Measurements from ENCODE around the gene GNG3. TPM values are rescaled to one million over a fixed set of nuclear protein-coding genes. Genes with fewer than 3 reads are reported as not detected.

Gene GNG3
- total RNA-seq, 1 experiment from 2014 or later: not detected

DNA sequence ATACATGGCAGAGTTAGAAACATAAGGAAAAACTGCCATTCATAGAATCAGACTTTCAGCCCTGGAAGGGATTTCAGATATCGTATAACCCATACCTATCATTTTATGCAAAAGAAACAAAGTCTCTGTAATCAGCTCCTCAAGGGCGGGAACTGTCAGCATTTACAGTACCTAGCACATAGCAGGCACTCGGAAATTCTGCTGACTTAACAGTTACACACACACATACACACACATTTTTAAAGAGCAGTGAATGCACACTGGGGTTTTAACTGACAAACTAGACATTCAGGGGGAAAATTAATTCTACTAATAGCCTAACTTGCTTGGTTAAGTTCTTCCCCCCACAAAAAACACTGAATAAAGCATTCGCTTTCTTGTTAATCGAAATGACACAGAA, 8.7 kb downstream of the GNG3 start:
- no peak for ATAC-seq
- DNase-seq: no peak
- ChIA-PET POLR2A (ENCODE audit: unreplicated experiment) (no interaction called here), CTCF (interaction anchor here (0.6 kb wide), 1 partner anchor 11 kb away, joined by 4 read pairs; no protein-coding TSS in a partner anchor)
- H3F3A ChIP-seq (ENCODE audit: low read length, unreplicated experiment): no peaks in the 10 kb centered on the region
- H3K9me3 ChIP-seq (ENCODE audit: low read length): no peaks in the 10 kb centered on the region
- peaks cover 85% of the 10 kb centered on the region for H3K36me3 ChIP-seq (ENCODE audit: low read depth, low read length)
- intact Hi-C loops (cut with micrococcal nuclease): no loop called here
- no peak for TF ChIP-seq CTCF (conservative IDR thresholded peaks at IDR 0.05; ENCODE audit: low read depth, low read length)
- no peak for TF ChIP-seq EZH2phosphoT487 (IDR thresholded peaks at IDR 0.05; ENCODE audit: borderline replicate concordance, low read length)
- no peak for TF ChIP-seq EZH2 (IDR thresholded peaks at IDR 0.05; ENCODE audit: low read length, unreplicated experiment)
- H3K27ac ChIP-seq (ENCODE audit: low read length): no peak overlapping the region
- no TSS peak for BruUV-seq (replicated peaks)
- H3K4me3 ChIP-seq (ENCODE audit: low read length): no peak overlapping the region
- no peak overlapping the region for H3K9ac ChIP-seq (ENCODE audit: low read length)
- peaks cover 39% of the 10 kb centered on the region for H3K79me2 ChIP-seq (ENCODE audit: low read length)
- no peaks in the 10 kb centered on the region for H4K20me1 ChIP-seq (ENCODE audit: low read length)
- H3K27me3 ChIP-seq (ENCODE audit: low read length): no peaks in the 10 kb centered on the region
- no peak overlapping the region for H2AFZ ChIP-seq (ENCODE audit: low read length)
- H3K4me2 ChIP-seq (ENCODE audit: low read length): no peak overlapping the region
- H3K9me2 ChIP-seq (replicated peaks; ENCODE audit: low read length): no peaks in the 10 kb centered on the region
- no peaks in the 10 kb centered on the region for H3K4me1 ChIP-seq (ENCODE audit: insufficient read depth, low read length)

GRCh38 chr11:62716816-62717215, 9.3 kb downstream of the GNG3 start:
- Histone ChIP-seq H3K9me3 (ENCODE audit: low read length) (no peaks in the 10 kb centered on the region), H3K9ac (ENCODE audit: low read length) (no peak overlapping the region), H3F3A (ENCODE audit: low read length, unreplicated experiment) (no peaks in the 10 kb centered on the region), H3K79me2 (ENCODE audit: low read length) (peaks cover 45% of the 10 kb centered on the region), H3K36me3 (ENCODE audit: low read depth, low read length) (peaks cover 86% of the 10 kb centered on the region), H3K4me1 (ENCODE audit: insufficient read depth, low read length) (no peaks in the 10 kb centered on the region), H3K9me2 (replicated peaks; ENCODE audit: low read length) (no peaks in the 10 kb centered on the region), H4K20me1 (ENCODE audit: low read length) (0 out of 2 replicates have a peak, but pooled peaks cover 3% of the 10 kb centered on the region), H3K27ac (ENCODE audit: low read length) (no peak overlapping the region), H3K4me2 (ENCODE audit: low read length) (no peak overlapping the region), H3K27me3 (ENCODE audit: low read length) (no peaks in the 10 kb centered on the region), H3K4me3 (ENCODE audit: low read length) (no peak overlapping the region), H2AFZ (ENCODE audit: low read length) (no peak overlapping the region)
- BruUV-seq (replicated peaks): no TSS peak
- CTCF ChIA-PET: interaction anchor here (0.5 to 0.6 kb wide), 2 partner anchors 11 to 22 kb away, joined by 4 read pairs; no protein-coding TSS in a partner anchor
- intact Hi-C loops (cut with micrococcal nuclease): no loop called here
- TF ChIP-seq CTCF (conservative IDR thresholded peaks at IDR 0.05; ENCODE audit: low read depth, low read length) (no peak), EZH2 (IDR thresholded peaks at IDR 0.05; ENCODE audit: low read length, unreplicated experiment) (no peak), EZH2phosphoT487 (IDR thresholded peaks at IDR 0.05; ENCODE audit: borderline replicate concordance, low read length) (no peak)
- DNase-seq: no peak
- no peak for ATAC-seq
- POLR2A ChIA-PET (ENCODE audit: unreplicated experiment): no interaction called here

DNA sequence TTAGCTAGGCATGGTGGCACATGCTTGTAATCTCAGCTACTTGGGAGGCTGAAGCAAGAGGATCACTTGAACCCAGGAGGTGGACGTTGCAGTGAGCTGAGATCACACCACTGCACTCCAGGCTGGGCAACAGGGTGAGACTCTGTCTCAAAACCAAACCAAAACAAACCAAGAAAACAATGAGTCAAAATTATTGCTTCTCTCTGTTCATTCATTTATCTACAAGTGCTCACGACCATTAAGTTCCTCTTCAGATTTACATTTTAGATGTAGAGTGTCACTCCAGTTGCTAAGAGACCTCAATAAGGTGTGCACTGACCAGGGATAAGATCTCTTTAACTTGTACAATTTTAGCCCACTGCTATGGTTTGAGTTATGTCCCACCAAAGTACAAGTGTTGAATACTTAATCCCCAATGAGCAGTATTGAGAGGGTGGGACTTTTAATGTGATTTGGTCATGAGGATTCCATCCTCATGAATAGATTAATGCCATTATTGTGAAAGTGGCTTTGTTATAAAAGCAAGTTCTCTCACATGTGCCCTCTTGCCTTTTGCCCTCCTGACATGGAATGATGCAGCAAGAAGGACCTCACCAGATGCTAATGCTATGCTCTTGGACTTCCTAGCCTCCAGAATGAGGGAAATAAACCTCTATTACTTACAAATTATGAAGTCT, 12.0 kb downstream of the GNG3 start:
- Histone ChIP-seq H3K27ac (ENCODE audit: low read length) (no peak overlapping the region), H3K36me3 (ENCODE audit: low read depth, low read length) (peaks cover 87% of the 10 kb centered on the region), H3K9me3 (ENCODE audit: low read length) (no peaks in the 10 kb centered on the region), H3K4me3 (ENCODE audit: low read length) (no peak overlapping the region), H3K9me2 (replicated peaks; ENCODE audit: low read length) (no peaks in the 10 kb centered on the region), H3K27me3 (ENCODE audit: low read length) (no peaks in the 10 kb centered on the region), H3K4me2 (ENCODE audit: low read length) (no peak overlapping the region), H3F3A (ENCODE audit: low read length, unreplicated experiment) (no peaks in the 10 kb centered on the region), H3K79me2 (ENCODE audit: low read length) (peaks cover 72% of the 10 kb centered on the region), H4K20me1 (ENCODE audit: low read length) (peaks cover 24% of the 10 kb centered on the region), H2AFZ (ENCODE audit: low read length) (no peak overlapping the region), H3K4me1 (ENCODE audit: insufficient read depth, low read length) (peaks cover 5% of the 10 kb centered on the region), H3K9ac (ENCODE audit: low read length) (no peak overlapping the region)
- DNase-seq (no peak), ATAC-seq (no peak)
- CTCF ChIA-PET: no interaction called here
- no TSS peak for BruUV-seq (replicated peaks)
- POLR2A ChIA-PET (ENCODE audit: unreplicated experiment): no interaction called here
- no peak for TF ChIP-seq EZH2phosphoT487 (IDR thresholded peaks at IDR 0.05; ENCODE audit: borderline replicate concordance, low read length)
- TF ChIP-seq CTCF (conservative IDR thresholded peaks at IDR 0.05; ENCODE audit: low read depth, low read length): no peak
- TF ChIP-seq EZH2 (IDR thresholded peaks at IDR 0.05; ENCODE audit: low read length, unreplicated experiment): no peak
- intact Hi-C loops (cut with micrococcal nuclease): no loop called here
